IPS DF 19.7 (cell line): ENCODE data around the gene TTC7B.
"Not testable (repeated sequence)": the region's sequence is repeated elsewhere in the genome, so short reads cannot be mapped to it uniquely, and the experiment has no call there.

Experiments
- DNase-seq: peaks from one replicate; pipeline ENCODE4 v3.0.0-alpha.2; 2013; ENCODE audit warnings: low read depth, low spot score

The TTC7B gene

GRCh38 chr14:90830931-90831701 lies 14.9 kb upstream of the TTC7B start:
- DNase-seq, result no peak

GRCh38 chr14:90829677-90830076 lies 13.4 kb upstream of the TTC7B start:
- DNase-seq, result no peak

DNA sequence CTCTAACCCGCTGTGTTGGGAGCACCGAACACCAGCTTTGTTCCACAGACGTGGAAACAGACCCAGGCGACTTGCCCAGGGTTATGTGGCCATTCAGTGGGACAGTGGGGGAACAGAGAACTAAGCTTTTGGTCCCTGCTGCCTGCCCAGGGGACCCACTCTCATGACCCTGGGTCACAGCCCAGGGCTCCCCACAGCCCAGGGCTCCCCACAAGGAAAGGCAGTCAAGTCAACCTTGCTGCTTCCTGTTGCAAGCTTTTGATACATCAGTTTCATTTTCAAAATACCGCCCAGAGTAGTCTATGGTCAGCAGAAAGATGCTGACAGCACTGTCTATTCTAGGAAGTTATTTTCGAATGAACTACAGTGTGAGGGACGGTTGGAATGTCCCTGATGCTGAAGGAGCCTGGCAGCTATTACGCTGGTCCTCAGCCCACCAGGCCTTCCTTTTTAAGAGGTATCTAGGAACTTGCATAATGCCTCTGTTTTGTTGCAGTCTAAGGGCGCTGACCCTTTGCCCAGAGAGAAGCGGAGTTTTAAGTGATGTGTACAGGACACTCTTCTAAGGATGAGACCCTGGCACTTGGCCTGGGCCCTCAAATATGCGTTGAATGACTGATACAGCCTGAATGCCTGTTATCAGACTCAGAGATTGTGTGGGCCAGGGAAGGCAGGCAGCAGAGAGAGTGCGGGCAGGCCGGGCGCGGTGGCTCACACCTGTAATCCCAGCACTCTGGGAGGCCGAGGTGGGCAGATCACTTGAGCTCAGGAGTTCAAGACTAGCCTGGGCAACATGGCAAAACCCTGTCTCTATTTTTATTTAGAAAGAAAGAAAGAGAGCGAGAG lies 12.6 kb upstream of the TTC7B start:
- DNase-seq, result no peak

DNA sequence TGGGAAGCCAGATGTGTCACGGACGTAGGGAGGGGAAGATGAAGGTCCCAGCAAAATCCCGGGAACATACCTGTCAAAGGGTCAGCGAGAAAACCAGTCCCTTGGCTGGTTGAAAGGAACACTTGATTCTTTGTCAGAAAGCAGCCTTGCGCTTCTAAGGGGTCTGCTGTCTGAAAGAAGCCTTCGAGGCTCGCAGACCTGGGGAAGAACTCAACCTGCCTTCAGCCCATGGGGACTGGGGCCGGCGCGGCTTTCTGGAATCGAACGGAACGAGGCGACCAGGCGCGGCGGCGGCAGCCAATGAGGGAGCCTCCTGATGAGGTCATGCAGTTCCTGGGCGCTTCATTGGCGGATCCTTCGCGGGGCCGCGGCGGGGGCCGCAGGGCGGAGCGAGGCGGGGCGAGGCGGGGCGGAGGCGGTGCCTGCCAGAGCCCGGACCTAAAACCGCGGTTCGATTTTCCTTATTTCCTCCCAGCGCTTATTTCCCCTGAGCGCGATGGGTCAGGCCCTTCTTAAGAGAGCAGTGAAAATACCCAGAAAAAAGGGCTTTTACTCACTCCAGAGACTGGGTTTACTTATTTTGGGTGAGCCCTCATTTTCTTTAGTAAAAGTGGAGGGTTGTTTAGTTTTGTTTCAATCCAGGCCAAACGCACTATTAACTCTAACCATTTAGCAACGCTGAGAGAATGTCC lies 11.8 kb upstream of the TTC7B start:
- peak; percentile 52 for DNase-seq

DNA sequence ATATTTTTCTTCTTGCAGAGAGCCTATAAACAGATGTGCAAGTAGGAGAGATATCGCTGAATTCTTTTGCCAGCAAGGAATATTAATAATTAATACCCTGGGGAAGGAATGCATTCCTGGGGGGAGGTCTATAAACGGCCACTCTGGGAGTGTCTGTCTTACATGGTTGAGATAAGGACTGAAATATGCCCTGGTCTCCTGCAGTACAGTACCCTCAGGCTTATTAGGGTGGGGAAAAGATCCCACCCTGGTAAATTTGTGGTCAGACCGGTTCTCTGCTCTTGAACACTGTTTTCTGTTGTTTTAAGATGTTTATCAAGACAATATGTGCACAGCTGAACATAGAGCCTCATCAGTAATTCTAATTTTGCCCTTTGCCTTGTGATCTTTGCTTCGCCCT lies 7.3 kb upstream of the TTC7B start:
- not testable (repeated sequence) for DNase-seq

- no peak for DNase-seq
These were observed 4.7 kb upstream of the TTC7B start for GRCh38 chr14:90820958-90821357.

GRCh38 chr14:90819734-90820393 lies 3.6 kb upstream of the TTC7B start:
- DNase-seq, result no peak

DNA sequence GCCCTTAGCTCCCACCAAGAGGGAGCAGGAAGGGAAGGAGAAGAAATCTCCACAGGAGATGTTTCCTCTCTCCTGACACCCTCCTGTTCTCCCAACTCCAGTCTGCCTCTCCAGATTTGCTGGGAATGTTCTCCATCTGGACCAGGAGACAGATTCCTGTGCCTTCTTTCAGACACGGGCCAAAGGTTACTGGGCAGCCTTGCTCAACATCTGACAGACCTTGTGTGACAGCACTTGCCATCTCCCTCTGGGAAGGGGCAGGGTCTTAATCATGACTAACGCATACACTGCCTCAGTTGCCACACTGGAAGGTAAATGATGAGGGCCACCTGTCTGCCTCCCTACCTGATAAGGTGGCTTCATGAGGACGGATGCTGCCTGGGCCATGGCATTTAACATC lies 2.5 kb upstream of the TTC7B start:
- DNase-seq, result no peak

GRCh38 chr14:90816681-90817436 lies 629 bp upstream of the TTC7B start:
- no peak for DNase-seq

- DNase-seq, result no peak
These were observed 733 bp downstream of the TTC7B start for GRCh38 chr14:90815572-90815821.

GRCh38 chr14:90814806-90815571 lies 1.2 kb downstream of the TTC7B start:
- no peak for DNase-seq

DNA sequence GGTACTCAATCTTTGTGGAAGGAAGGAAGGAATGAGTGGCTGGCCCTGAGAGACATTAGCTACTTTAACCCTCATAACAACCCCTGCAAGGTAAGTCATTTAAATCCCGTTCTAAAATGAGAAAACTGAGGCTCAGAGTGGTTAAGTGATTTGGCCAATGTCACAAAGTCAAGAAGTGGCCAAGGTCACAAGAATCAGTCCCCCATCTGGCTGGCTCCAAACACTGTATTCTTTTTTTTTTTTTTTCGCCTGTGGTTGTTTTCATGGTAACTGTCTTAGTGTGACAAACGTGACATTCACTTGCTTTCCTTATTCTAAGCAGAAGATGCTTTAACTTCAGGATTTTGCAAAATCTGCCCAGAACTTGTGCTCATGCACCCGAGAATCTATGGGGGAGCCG lies 2.8 kb downstream of the TTC7B start:
- DNase-seq, result no peak

GRCh38 chr14:90812109-90812508 lies 4.1 kb downstream of the TTC7B start:
- no peak for DNase-seq

DNA sequence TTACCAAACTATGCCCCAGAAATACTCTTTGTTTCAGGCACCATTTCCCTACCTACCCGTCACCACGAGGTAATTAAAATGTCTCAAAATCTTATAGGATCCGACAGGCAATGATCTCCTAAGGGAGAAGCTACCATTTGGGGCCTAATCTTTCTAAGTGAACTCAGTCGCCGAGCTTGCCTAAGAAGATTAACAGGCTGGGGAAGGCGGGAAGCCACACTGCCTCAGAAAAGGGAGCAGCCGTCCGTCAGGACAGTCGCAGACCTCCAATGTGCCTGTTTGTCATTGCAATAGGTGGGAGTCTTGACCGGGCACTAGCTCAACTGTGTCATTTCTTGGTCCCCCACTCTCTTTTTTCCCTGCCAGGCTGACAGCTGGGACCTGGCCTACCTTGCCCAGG lies 4.6 kb downstream of the TTC7B start:
- DNase-seq, result no peak

DNA sequence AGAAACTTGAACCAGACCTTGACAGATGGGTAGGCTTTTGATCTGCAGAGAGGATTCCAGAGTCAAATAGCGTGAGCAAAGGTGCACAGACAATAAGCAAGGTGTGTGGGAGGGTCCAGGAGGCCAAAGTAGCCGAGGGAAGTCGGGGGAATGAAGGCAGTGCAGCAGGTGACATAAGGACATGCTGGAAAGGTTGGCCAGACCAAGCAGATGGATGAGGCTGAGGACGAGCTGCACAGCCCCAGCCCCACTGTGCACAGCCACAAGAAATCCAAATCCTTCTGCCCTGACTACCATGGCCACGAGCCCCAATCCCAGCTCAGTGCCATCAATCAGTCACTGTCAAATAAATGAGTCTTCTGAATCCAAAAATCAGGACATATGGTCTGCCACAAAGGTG lies 5.4 kb downstream of the TTC7B start:
- no peak for DNase-seq

DNA sequence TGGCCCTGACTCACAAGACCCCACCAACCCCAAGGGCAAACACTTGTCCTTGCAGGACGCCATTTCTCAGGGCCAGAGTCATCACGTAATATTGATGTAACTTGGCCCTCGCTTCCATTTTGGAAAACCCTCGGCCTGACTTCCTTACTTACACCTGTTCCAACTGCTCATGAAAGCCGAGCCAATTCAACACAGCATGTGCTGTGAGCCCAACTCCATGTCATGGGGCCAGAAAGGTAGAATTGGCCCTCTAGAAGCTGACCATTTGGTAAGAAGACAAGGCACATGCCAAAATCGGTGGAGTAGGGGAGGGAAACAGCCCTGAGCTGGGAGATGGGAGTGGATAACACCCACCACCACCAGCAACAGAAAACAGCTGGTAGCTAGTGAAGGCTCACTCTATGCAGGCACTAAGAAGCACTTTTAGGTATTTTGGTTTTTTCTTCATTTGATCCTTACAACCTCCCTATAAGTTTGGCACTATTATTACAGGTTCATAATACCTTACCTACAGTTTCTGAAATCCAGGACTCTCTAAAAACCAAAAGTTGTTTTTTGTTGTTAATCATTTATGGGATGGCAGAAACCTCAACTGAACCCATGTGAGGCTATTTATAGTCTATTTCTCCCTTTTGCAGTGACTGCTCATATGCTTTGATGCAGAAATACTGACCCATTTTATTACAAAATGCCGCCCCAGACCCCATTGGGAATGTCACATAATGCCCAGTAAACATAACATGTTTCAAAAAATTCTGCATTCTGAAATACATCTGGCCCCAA lies 6.5 kb downstream of the TTC7B start:
- DNase-seq, result no peak

DNA sequence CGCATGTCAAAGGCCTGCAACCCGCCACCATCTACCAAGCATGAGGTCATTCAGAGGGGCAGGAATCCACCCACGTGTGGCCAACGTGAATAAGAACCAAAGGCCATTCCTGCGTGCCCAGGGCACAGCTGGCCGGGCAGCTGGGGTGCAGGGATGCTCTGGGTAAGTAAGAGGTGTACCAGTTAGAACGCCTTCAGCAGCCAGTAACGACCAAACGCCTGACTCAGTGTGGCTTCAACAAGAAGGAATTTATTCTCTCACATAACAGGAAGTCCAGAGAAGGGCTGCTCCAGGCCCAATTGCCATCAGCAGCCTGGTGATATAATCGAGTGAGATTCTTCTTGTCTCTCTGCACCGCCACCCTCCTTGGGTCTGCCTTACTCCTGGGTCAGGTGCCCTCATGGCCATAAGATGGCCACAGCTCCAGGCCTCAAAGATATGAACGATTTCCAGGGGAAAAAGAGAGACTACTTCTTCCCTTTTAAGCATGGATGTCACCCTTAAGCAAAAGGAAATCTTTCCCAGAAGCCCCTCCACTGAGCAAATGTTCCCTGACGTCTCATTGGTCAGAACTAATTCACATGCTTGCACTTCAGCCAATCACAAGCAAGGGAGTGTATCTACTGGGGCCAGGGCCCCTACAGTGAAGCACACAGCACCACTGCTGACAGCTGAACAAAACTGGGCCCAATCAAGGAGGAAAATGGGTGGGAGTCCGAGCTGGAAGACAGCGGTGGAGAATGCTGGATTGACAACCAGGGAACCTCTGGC lies 7.3 kb downstream of the TTC7B start:
- DNase-seq, result no peak

- DNase-seq, result no peak
These were observed 9.2 kb downstream of the TTC7B start for GRCh38 chr14:90807060-90807459.
